Hepatocyte (in vitro differentiated cells): ENCODE data around the gene MFAP1.

Experiments used
- CTCF ChIP-seq: fragments of 200-600 bp; sonication (generic); IDR thresholded peaks from 2 replicates; pipeline ENCODE4 v1.5.1; 2016; ENCODE audit warnings: antibody characterized with exemption, mild to moderate bottlenecking; ENCODE audit not compliant: poor library complexity
- EZH2phosphoT487 ChIP-seq: fragments of 200-600 bp; sonication (generic); IDR thresholded peaks from one replicate; pipeline ENCODE4 v1.6.1; 2018; ENCODE audit warnings: antibody characterized with exemption, mild to moderate bottlenecking, low read depth, moderate library complexity; ENCODE audit not compliant: unreplicated experiment, severe bottlenecking

- no peak for TF ChIP-seq CTCF
- TF ChIP-seq EZH2phosphoT487: no peak
These were observed 3.0 kb downstream of the MFAP1 start for GRCh38 chr15:43821505-43821904.
